HL-60 (cell line): ENCODE data around the gene GPAT3.
"Not testable (repeated sequence)": the region's sequence is repeated elsewhere in the genome, so short reads cannot be mapped to it uniquely, and the experiment has no call there.

ENCODE experiments used
- DNase-seq, 2 experiments: peaks; one replicate each; pipeline ENCODE4 v3.0.0-alpha.2; 2010 to 2020; ENCODE audit warnings: low read depth in 1 of 2, low spot score in 1 of 2
- H3K27ac ChIP-seq: fragments of 250-450 bp; sonication (Bioruptor Pico); replicated peaks from 2 replicates; pipeline ENCODE4 v1.5.1; 2020; ENCODE audit warnings: mild to moderate bottlenecking, moderate library complexity
- H3K27me3 ChIP-seq: fragments of 250-450 bp; sonication (Bioruptor Pico); 2 replicates; pipeline ENCODE4 v1.5.1; 2021; ENCODE audit warnings: mild to moderate bottlenecking, moderate library complexity; ENCODE audit not compliant: insufficient read depth, poor library complexity, severe bottlenecking
- H3K4me3 ChIP-seq: replicated peaks from 2 replicates; pipeline ENCODE4 v1.5.1; 2011; ENCODE audit warnings: mild to moderate bottlenecking, control low read depth, low read length; ENCODE audit not compliant: insufficient read depth
- CTCF ChIP-seq: IDR thresholded peaks from one replicate; pipeline ENCODE4 v1.5.1; 2011; ENCODE audit warnings: low read length, control low read depth, inconsistent platforms; ENCODE audit not compliant: insufficient read depth
- GABPA ChIP-seq: IDR thresholded peaks from 2 replicates; pipeline ENCODE4 v1.6.1; 2012; ENCODE audit warnings: low read depth
- POLR2AphosphoS5 ChIP-seq: IDR thresholded peaks from 2 replicates; pipeline ENCODE4 v1.6.1; 2012; ENCODE audit warnings: low read depth
- REST ChIP-seq: IDR thresholded peaks from 2 replicates; pipeline ENCODE4 v1.6.1; 2012; ENCODE audit warnings: low read depth; ENCODE audit not compliant: insufficient replicate concordance
- SPI1 ChIP-seq: IDR thresholded peaks from 2 replicates; pipeline ENCODE4 v1.6.1; 2012; ENCODE audit warnings: low read depth, mild to moderate bottlenecking, borderline replicate concordance

The GPAT3 gene

DNA sequence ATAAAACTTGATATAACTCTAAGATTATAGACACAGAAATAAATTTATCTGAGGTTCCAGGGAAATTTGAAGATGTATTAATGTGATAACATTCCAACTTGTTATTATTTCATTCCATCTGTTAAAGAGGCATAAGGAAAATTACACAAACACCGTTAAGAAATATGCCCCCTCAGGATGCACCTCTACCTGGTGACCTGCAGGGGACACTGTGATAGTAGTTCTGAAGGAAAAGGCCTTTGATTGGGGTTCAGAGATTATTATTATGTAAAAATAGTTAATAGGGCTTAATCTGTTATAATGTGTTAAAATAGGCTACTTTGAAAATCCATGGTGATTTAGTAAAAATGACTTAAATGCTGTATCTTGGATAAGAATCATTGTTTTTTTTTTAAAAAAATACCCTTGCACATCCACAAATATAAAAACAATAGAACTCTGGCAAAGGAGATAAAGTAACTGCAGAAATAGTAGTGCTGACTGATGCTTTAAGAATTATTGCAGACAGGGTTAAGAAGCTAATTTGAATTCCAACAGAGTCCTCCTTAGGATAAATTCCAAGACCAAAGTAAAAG lies 44.9 kb upstream of the GPAT3 start:
- no peak overlapping the region for H3K4me3 ChIP-seq
- H3K27me3 ChIP-seq: no peaks in the 10 kb centered on the region
- TF ChIP-seq CTCF (peak; percentile 73), POLR2AphosphoS5 (no peak)
- peak; percentile 35 to 44 for DNase-seq
- no peak overlapping the region for H3K27ac ChIP-seq

DNA sequence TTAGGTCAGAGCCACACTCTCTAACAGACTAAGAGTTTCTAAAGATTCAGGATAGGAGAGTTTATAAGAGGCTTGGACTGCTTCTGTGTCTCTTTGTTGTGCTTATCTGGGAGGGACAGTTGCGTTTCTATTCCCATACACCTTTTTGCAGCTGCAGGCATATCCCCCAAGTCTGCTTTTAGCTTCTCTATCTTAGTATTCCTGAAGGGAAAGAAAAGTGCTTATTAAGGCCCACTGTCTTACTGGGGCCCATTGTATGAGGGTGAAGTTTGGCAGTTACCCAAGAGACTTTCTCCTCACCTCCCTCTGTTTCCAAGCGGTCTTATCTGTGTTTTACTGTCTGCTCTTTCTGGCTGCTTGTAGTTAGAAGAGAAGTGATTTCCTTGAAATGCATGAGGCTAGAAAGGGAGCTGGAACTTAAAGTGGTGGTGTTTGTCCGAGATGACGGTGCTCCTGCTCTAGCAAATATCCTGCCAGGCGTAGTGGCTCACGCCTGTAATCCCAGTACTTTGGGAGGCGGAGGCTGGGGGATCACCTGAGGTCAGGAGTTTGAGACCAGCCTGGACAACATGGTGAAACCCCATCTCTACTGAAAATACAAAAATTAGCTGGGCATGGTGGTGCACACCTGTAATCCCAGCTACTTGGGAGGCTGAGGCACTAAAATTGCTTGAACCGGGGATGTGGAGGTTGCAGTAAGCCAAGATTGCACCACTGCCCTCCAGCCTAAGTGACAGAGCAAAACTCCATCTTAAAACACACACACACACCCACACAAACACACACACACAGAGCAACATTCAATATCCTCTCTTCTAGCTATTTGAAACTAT lies 39.6 kb upstream of the GPAT3 start:
- not testable (repeated sequence) for DNase-seq, H3K27me3 ChIP-seq, H3K4me3 ChIP-seq, H3K27ac ChIP-seq

- Histone ChIP-seq H3K27me3 (no peaks in the 10 kb centered on the region), H3K27ac (no peak overlapping the region), H3K4me3 (no peak overlapping the region)
- no peak for DNase-seq
- TF ChIP-seq GABPA (no peak), CTCF (no peak), POLR2AphosphoS5 (no peak), REST (no peak), SPI1 (no peak)
These were observed 37.7 kb upstream of the GPAT3 start for GRCh38 chr4:83498187-83498586.

DNA sequence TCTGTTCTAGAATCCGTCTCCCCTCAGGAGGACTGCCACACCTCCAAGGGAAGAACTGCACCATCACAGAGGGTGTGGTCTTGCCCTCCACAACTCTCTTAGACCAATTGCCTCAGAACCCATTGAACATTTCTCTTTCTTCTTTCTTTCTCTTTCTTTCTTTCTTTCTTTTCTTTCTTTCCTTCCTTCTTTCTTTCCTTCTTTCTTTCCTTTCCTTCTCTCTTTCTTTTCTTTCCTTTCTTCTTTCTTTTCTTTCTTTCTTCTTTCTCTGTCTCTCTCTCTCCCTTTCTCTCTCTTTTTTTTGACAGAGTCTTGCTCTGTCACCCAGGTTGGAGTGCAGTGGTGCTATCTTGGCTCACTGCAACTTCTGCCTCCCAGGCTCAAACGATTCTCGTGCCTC lies 34.2 kb upstream of the GPAT3 start:
- H3K4me3 ChIP-seq, H3K27me3 ChIP-seq, DNase-seq, H3K27ac ChIP-seq: not testable (repeated sequence)

DNA sequence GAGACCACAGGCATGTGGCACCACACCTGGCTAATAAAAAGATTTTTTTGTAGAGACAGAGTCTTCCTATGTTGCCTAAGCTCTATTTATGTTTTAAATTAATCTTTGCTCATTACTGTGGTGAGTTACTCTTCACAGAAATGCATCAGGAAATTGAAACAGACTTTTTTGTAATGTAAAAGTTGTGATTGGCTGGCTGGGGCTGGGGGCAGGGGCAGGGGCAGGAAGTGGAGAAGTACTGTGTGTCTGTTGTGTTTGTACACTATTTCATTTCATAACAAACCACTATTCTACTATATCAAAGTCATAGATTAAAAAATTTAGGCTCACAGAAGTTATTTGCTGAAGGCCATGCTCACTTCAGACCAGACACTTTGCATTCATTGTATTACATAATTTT lies 31.9 kb upstream of the GPAT3 start:
- TF ChIP-seq POLR2AphosphoS5: no peak
- TF ChIP-seq REST: no peak
- TF ChIP-seq GABPA: no peak
- TF ChIP-seq SPI1: no peak
- TF ChIP-seq CTCF: no peak
- Histone ChIP-seq H3K27ac (no peak overlapping the region), H3K27me3 (no peaks in the 10 kb centered on the region), H3K4me3 (no peak overlapping the region)
- DNase-seq: no peak
